Stimulated activated CD8-positive, alpha-beta memory T cell treated with anti-CD3 and anti-CD28 coated beads, Interleukin-2, amount 100 ng/mL, for 48 hours (primary cell): ENCODE measurements around the gene CLIC1.
"Not testable (repeated sequence)": the region's sequence is repeated elsewhere in the genome, so short reads cannot be mapped to it uniquely, and the experiment has no call there.

Experiments used
- DNase-seq, 2 donors: peaks; one replicate each; pipeline ENCODE4 v3.0.0-alpha.2; 2020; ENCODE audit warnings: low read depth in 2 of 2

CLIC1 gene

GRCh38 chr6:31722173-31722572, 14.2 kb downstream of the CLIC1 start:
- no peak for DNase-seq

- no peak for DNase-seq
Observed at GRCh38 chr6:31721351-31722020, 14.8 kb downstream of the CLIC1 start, which contains the start of gene LY6G6C. LY6G6C (minus strand) TSS chr6:31721746; CDS start chr6:31721679, 67 bp downstream.

GRCh38 chr6:31720196-31720770, 16.0 kb downstream of the CLIC1 start:
- DNase-seq = no peak

GRCh38 chr6:31719001-31719400, 17.3 kb downstream of the CLIC1 start:
- DNase-seq = no peak

- no peak for DNase-seq
Observed at GRCh38 chr6:31718265-31718664, 18.1 kb downstream of the CLIC1 start.

GRCh38 chr6:31717499-31718222, 18.7 kb downstream of the CLIC1 start:
- no peak for DNase-seq

GRCh38 chr6:31715022-31715958, 21.0 kb downstream of the CLIC1 start, which contains the start of gene LY6G6D:
LY6G6D (plus strand) TSS chr6:31715348; CDS start chr6:31715356, 8 bp downstream.
- no peak for DNase-seq

GRCh38 chr6:31713991-31714684, 22.2 kb downstream of the CLIC1 start:
- DNase-seq = no peak

- DNase-seq = no peak
Observed at GRCh38 chr6:31713465-31713864, 22.9 kb downstream of the CLIC1 start.

- no peak for DNase-seq
Observed at GRCh38 chr6:31712296-31712695, 24.0 kb downstream of the CLIC1 start.

GRCh38 chr6:31711233-31711632, 25.1 kb downstream of the CLIC1 start:
- no peak for DNase-seq

GRCh38 chr6:31710523-31711219, 25.7 kb downstream of the CLIC1 start:
- no peak for DNase-seq

GRCh38 chr6:31709157-31709556, 27.2 kb downstream of the CLIC1 start:
- DNase-seq = not testable (repeated sequence)

- DNase-seq = no peak
Observed at GRCh38 chr6:31708224-31708623, 28.1 kb downstream of the CLIC1 start.

- DNase-seq = no peak
Observed at GRCh38 chr6:31707701-31708100, 28.6 kb downstream of the CLIC1 start.

GRCh38 chr6:31706599-31706998, 29.7 kb downstream of the CLIC1 start, which contains the start of gene LY6G6F:
LY6G6F (plus strand) TSS chr6:31706866; CDS start chr6:31706907, 41 bp downstream.
- no peak for DNase-seq

- no peak for DNase-seq
Observed at GRCh38 chr6:31705931-31706330, 30.4 kb downstream of the CLIC1 start.

- DNase-seq = peak; percentile 98
Observed at GRCh38 chr6:31702819-31703716, 33.3 kb downstream of the CLIC1 start, which contains the start of gene ABHD16A. ABHD16A (minus strand) TSS chr6:31703324; CDS start chr6:31703281, 43 bp downstream.

- DNase-seq = no peak
Observed at GRCh38 chr6:31702405-31702818, 33.9 kb downstream of the CLIC1 start.
